Gastroesophageal sphincter (tissue), 4 donors: ENCODE measurements around the gene EXOC3L1. TPM values are rescaled to one million over a fixed set of nuclear protein-coding genes. Genes with fewer than 3 reads are reported as not detected.
A peak's percentile ranks its signal among the peaks of the same experiment; 100 is the strongest.

Source experiments
- ATAC-seq: fragments of 150-250 bp; one replicate; pipeline ENCODE4 v1.9.1; 2016; ENCODE audit warnings: mild to moderate bottlenecking, moderate library complexity
- H3K27ac ChIP-seq, 4 donors: fragments of 200-600 bp; sonication (generic) in 3 of 4; 1 replicate in 3 of 4; 2 replicates in 1 of 4; pipeline ENCODE4 v1.5.1; 2016 to 2019
- H3K27me3 ChIP-seq: fragments of 200-600 bp; sonication (generic); one replicate; pipeline ENCODE4 v1.5.1; 2019
- H3K36me3 ChIP-seq, 2 donors: fragments of 200-600 bp; sonication (generic); one replicate each; pipeline ENCODE4 v1.5.1; 2019; ENCODE audit warnings: control low read depth in 1 of 2
- H3K4me1 ChIP-seq, 3 donors: fragments of 200-600 bp; sonication (generic); 1 replicate in 2 of 3; 2 replicates in 1 of 3; pipeline ENCODE4 v1.5.1; 2016 to 2019; ENCODE audit warnings: control low read depth in 2 of 3
- H3K4me3 ChIP-seq, 2 donors: fragments of 200-600 bp; sonication (generic); one replicate each; pipeline ENCODE4 v1.5.1; 2019; ENCODE audit warnings: mild to moderate bottlenecking in 1 of 2, moderate library complexity in 1 of 2
- H3K9me3 ChIP-seq, 3 donors: fragments of 200-600 bp; sonication (generic); one replicate each; pipeline ENCODE4 v1.5.1; 2017 to 2019; ENCODE audit warnings: control low read depth in 2 of 3
- CTCF ChIP-seq, 4 experiments: fragments of 200-600 bp in 2 of 4; fragments of 450-650 bp in 2 of 4; sonication (generic) in 1 of 4; IDR thresholded peaks; one replicate each; pipeline ENCODE4 v1.5.1; 2017 to 2019; ENCODE audit warnings: antibody characterized with exemption in 4 of 4, mild to moderate bottlenecking in 2 of 4, moderate library complexity in 2 of 4
- EP300 ChIP-seq: sonication (generic); formaldehyde crosslinking; IDR thresholded peaks from one replicate; pipeline ENCODE4 v1.6.1; 2017; ENCODE audit warnings: antibody characterized with exemption, mild to moderate bottlenecking
- POLR2A ChIP-seq, 2 donors: fragments of 450-650 bp; IDR thresholded peaks; one replicate each; pipeline ENCODE4 v1.6.1; 2017; ENCODE audit warnings: antibody characterized with exemption in 2 of 2, mild to moderate bottlenecking in 2 of 2, moderate library complexity in 1 of 2
- POLR2AphosphoS5 ChIP-seq: sonication (generic); formaldehyde crosslinking; IDR thresholded peaks from one replicate; pipeline ENCODE4 v1.6.1; 2017; ENCODE audit warnings: antibody characterized with exemption
- WGBS, 2 donors: methylation state at CpG; one replicate each; pipeline ENCODE4 v1.1.5; 2018; ENCODE audit warnings: low coverage in 1 of 2; 5-methylcytosine and 5-hydroxymethylcytosine counted together
- total RNA-seq, 4 donors: library from RNA; depleted of rRNA; stranded (reverse); fragments of >200 nt; gene quantifications; one replicate each; pipeline ENCODE4 v1.1.0, GENCODE V29; 2016

Gene EXOC3L1
- total RNA-seq, 4 donors from 2014 or later: 1.6 to 6.1 (median 2.6) TPM

- ATAC-seq: no peak
- H3K27me3 ChIP-seq: no peaks in the 10 kb centered on the region
- peaks cover 0 to 31% of the 10 kb centered on the region in 2 donors for H3K36me3 ChIP-seq
- H3K4me1 ChIP-seq: peaks cover 0 to 50% (median 22%) of the 10 kb centered on the region in 3 donors
- WGBS, 2 donors: 0 to 32% methylated on average over 1 to 6 of the region's 8 CpGs
- TF ChIP-seq CTCF (IDR thresholded peaks at IDR 0.05) (peak in 1 of 4 experiments; percentile 1), POLR2A (IDR thresholded peaks at IDR 0.05) (no peak)
- H3K9me3 ChIP-seq: no peaks in the 10 kb centered on the region
- H3K27ac ChIP-seq: peak overlapping the region in 3 of 4 donors; percentile 92 to 95 (median 93)
- H3K4me3 ChIP-seq: peak overlapping the region in 1 of 2 donors; percentile 80
These were observed 38.4 kb downstream of the EXOC3L1 start for GRCh38 chr16:67151431-67152097.

DNA sequence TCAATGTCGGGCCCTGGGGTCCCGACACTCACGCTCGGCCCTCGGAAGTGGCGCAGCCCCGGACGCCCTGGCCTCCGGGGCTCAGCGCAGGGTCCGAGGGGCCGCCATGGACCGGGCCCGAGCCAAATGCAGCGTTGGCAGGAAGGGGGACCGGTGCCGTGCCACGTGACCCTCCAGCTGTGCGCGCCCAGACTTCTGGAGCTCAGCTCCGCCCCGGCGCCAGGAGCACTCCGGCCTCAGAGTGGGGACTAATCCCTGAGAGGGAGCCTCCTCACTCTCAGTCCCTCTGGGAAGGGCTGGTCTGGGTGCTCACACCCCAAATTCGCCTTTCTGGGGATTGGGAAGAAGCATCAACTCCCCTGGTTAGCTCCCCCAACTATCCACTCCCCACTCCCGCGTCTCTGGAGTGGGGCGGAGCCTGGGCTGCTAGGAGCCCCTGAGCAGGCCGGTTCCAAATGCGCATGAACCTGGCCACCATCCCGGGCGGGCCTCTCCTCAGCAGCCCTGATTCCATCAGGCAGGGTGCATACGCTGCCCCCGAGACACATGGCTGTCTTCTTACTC is 39.0 kb downstream of the EXOC3L1 start, which contains the start of gene B3GNT9:
TSS of gene B3GNT9 (minus strand) at position 166 of the 564 bp plus-strand sequence. CDS start 513 bp downstream, outside the sequence.
- peaks cover 0 to 37% of the 10 kb centered on the region in 2 donors for H3K36me3 ChIP-seq
- H3K4me3 ChIP-seq: peak within 1 kb of the TSS; percentile 43 to 80
- H3K9me3 ChIP-seq: no peaks in the 10 kb centered on the region
- H3K27ac ChIP-seq: peak within 1 kb of the TSS; percentile 72 to 95 (median 92)
- 2% methylated on average over 9 of the region's 34 CpGs; no CpG with 5 or more reads in 1 of the 2 donors for whole genome bisulfite sequencing, 2 donors
- H3K27me3 ChIP-seq: no peaks in the 10 kb centered on the region
- peaks cover 0 to 49% (median 22%) of the 10 kb centered on the region in 3 donors for H3K4me1 ChIP-seq
- ATAC-seq: peak; percentile 84
- TF ChIP-seq EP300 (no peak), POLR2A (IDR thresholded peaks at IDR 0.05) (no peak), POLR2AphosphoS5 (peak; percentile 27), CTCF (IDR thresholded peaks at IDR 0.05) (peak in 1 of 4 experiments; percentile 8)

DNA sequence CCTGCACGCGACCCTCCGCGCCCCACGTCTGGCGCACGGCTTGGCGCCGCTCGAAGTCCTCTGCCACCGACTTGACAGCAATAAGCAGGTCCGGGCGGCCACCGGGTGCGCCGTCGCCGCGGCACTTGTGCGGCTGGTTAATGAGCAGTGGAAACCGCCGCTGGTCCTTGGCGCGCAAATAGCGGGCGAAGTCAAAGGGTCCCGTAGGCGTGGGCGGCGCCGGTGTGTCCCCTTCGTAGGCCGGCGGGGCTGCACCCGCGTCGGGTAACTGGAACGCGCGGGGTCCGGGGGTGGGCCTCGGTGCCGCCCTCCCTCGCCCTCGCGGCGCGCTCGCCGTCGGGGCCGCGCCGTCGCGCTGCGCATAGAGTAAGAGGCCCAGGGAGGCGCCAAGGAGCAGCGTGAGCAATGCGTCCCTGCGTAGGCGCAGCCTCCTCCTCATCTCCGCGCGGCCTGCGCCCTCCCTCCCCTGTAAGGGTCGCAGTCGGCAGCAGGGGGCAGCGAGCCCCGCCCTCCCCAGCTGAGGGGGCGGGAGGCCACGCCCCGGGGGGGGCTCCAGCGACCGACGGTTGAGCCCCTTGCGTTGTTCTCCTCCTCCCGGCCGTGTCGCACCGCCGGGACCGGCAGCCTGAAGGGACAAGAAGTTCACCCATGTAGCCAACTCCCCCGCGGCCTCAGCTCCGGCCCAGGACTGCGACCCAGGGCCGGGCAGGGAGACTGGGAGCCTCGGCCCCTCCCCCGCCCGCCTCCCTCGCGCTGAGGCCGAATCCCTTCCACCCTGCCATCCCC is 39.7 kb downstream of the EXOC3L1 start:
- peaks cover 0 to 42% (median 16%) of the 10 kb centered on the region in 3 donors for H3K4me1 ChIP-seq
- H3K9me3 ChIP-seq: no peaks in the 10 kb centered on the region
- H3K4me3 ChIP-seq: peak overlapping the region; percentile 43 to 80
- TF ChIP-seq POLR2AphosphoS5: peak; percentile 24
- TF ChIP-seq POLR2A (IDR thresholded peaks at IDR 0.05): no peak
- TF ChIP-seq CTCF (IDR thresholded peaks at IDR 0.05): peak in 1 of 4 experiments; percentile 16
- peak overlapping the region; percentile 72 to 95 (median 92) for H3K27ac ChIP-seq
- H3K27me3 ChIP-seq: no peaks in the 10 kb centered on the region
- WGBS, 2 donors: no CpG with 5 or more reads among the region's 94 CpGs
- ATAC-seq: peak; percentile 39
- peaks cover 0 to 44% of the 10 kb centered on the region in 2 donors for H3K36me3 ChIP-seq

DNA sequence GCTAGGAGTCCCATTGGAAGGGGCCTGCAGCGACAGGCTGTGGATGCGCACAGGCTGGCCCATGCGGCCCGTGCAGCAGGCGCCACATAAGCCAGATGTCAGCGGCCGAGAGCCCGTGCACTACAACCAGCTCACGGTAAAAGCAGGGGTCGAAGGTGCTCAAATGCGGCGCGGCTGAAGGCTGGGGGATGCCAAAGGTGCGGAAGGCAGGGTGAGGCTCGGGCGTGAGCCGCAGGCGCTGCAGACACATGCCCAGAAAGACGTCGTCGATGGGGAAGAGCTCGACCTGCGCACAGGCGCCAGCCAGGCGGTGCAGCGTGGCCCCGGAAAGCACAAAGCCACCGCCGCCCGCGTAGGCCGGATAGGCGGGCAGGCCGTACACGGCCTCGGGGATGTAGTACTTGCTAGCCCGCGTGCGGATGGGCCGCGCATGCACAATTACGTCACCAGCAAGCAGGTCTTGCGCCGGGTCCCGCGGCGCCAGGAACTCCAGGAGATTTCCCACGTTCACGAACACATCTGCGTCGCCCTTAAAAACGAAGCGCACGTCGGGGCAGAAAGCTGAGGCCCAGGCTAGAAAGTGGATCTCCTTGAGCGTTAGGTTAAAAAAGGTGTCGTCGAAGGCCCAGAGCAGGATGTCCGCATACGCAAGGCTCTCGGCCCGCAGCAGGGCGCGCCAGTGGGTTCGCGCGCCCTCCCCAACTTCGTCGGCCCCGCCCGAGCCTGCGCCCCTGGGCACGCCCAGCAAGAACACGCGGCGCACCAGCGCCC is 40.5 kb downstream of the EXOC3L1 start:
- Histone ChIP-seq H3K36me3 (peaks cover 0 to 52% of the 10 kb centered on the region in 2 donors), H3K4me1 (peaks cover 0 to 34% (median 10%) of the 10 kb centered on the region in 3 donors), H3K4me3 (peak overlapping the region in 1 of 2 donors; percentile 80), H3K27ac (peak overlapping the region in 3 of 4 donors; percentile 92 to 95 (median 93)), H3K27me3 (no peaks in the 10 kb centered on the region), H3K9me3 (no peaks in the 10 kb centered on the region)
- TF ChIP-seq POLR2A (IDR thresholded peaks at IDR 0.05) (no peak), POLR2AphosphoS5 (no peak), EP300 (no peak), CTCF (IDR thresholded peaks at IDR 0.05) (no peak)
- WGBS, 2 donors: 69 to 80% methylated on average over 3 to 15 of the region's 77 CpGs
- ATAC-seq: no peak
